K562 (cell line): ENCODE measurements around the gene TAL1. TPM values are rescaled to one million over a fixed set of nuclear protein-coding genes. Genes with fewer than 3 reads are reported as not detected.
A peak's percentile ranks its signal among the peaks of the same experiment; 100 is the strongest.

Experiments
- CHCHD3 ChIP-seq: fragments of 250-450 bp; sonication (Bioruptor Pico); IDR thresholded peaks from 2 replicates; pipeline ENCODE4 v2.1.2; 2022; ENCODE audit warnings: mild to moderate bottlenecking
- MEF2D ChIP-seq: conservative IDR thresholded peaks from 2 replicates; pipeline ENCODE4 v1.6.1; 2016; ENCODE audit warnings: low read depth, missing genetic modification characterization, missing compliant biosample characterization
- NFRKB ChIP-seq: fragments of 450-650 bp; IDR thresholded peaks from 2 replicates; pipeline ENCODE4 v1.6.1; 2016; ENCODE audit warnings: low read depth
- PPARD ChIP-seq: fragments of 250-450 bp; sonication (Bioruptor Pico); IDR thresholded peaks from 2 replicates; pipeline ENCODE4 v1.8.0; 2022; ENCODE audit warnings: inconsistent platforms, mild to moderate bottlenecking, moderate library complexity
- PYGO2 ChIP-seq: fragments of 450-650 bp; IDR thresholded peaks from 2 replicates; pipeline ENCODE4 v1.6.1; 2016; ENCODE audit warnings: mild to moderate bottlenecking, missing genetic modification characterization, moderate library complexity, missing compliant biosample characterization
- SPI1 ChIP-seq: IDR thresholded peaks from 2 replicates; pipeline ENCODE4 v1.6.1; 2011; ENCODE audit warnings: low read depth, low read length, control low read depth, borderline replicate concordance
- polyA plus RNA-seq, 8 experiments: library from polyadenylated mRNA; depleted of rRNA in 4 of 8; stranded (reverse) in 5 of 8; unstranded in 3 of 8; fragments of >200 nt; fragmentation: Nextera tagmentation in 2 of 8; fragmentation: Illumina TruSeq in 1 of 8; extraction: Ambion mirVana in 2 of 8; extraction: Trizol in 1 of 8; gene quantifications; 2 replicates each; pipeline versions ENCODE4 v1.2.1 to v1.2.3, GENCODE V29; 2011 to 2014; ENCODE audit warnings: inconsistent platforms in 1 of 8, missing spikeins in 1 of 8
- total RNA-seq, 7 experiments: library from RNA; depleted of rRNA in 6 of 7; stranded (reverse); fragments of >200 nt in 6 of 7; fragmentation: Illumina TruSeq in 2 of 7; extraction: Trizol in 2 of 7; gene quantifications; 2 replicates each; pipeline versions ENCODE4 v1.2.1 to v1.2.3, GENCODE V29; 2011 to 2021; ENCODE audit warnings: low replicate concordance in 1 of 7
- TF ChIP-seq, protein P1 (sequence below): fragments of 450-650 bp; IDR thresholded peaks from 2 replicates; pipeline ENCODE4 v1.6.1; 2017; ENCODE audit warnings: antibody characterized with exemption, mild to moderate bottlenecking
- TF ChIP-seq, protein P2 (sequence below), 2 experiments: fragments of 250-450 bp in 1 of 2; fragments of 450-650 bp in 1 of 2; sonication (Bioruptor Pico) in 1 of 2; IDR thresholded peaks; 2 replicates each; pipeline versions ENCODE4 v1.6.1 to v1.8.0; 2016 to 2021; ENCODE audit warnings: mild to moderate bottlenecking in 2 of 2, moderate library complexity in 2 of 2, missing compliant biosample characterization in 1 of 2, missing genetic modification characterization in 1 of 2
- TF ChIP-seq, protein P3 (sequence below): sonication (generic); formaldehyde crosslinking; IDR thresholded peaks from 2 replicates; pipeline ENCODE4 v1.8.1; 2023; ENCODE audit warnings: missing genetic modification reagents, mild to moderate bottlenecking, borderline replicate concordance
- TF ChIP-seq, protein P4 (sequence below): fragments of 250-450 bp; sonication (Bioruptor Pico); IDR thresholded peaks from 2 replicates; pipeline ENCODE4 v1.8.0; 2022; ENCODE audit warnings: inconsistent platforms, mild to moderate bottlenecking, moderate library complexity, borderline replicate concordance
- TF ChIP-seq, protein P5 (sequence below): sonication (generic); formaldehyde crosslinking; IDR thresholded peaks from 2 replicates; pipeline ENCODE4 v1.4.0; 2020; ENCODE audit warnings: mild to moderate bottlenecking, missing genetic modification reagents

The TAL1 gene
- total and polyA plus RNA-seq, 9 of the 15 experiments (the other 6 are each of a cell fraction or from before 2014, with no cell fraction given), result 18.5 to 106 (median 59.7) TPM

DNA sequence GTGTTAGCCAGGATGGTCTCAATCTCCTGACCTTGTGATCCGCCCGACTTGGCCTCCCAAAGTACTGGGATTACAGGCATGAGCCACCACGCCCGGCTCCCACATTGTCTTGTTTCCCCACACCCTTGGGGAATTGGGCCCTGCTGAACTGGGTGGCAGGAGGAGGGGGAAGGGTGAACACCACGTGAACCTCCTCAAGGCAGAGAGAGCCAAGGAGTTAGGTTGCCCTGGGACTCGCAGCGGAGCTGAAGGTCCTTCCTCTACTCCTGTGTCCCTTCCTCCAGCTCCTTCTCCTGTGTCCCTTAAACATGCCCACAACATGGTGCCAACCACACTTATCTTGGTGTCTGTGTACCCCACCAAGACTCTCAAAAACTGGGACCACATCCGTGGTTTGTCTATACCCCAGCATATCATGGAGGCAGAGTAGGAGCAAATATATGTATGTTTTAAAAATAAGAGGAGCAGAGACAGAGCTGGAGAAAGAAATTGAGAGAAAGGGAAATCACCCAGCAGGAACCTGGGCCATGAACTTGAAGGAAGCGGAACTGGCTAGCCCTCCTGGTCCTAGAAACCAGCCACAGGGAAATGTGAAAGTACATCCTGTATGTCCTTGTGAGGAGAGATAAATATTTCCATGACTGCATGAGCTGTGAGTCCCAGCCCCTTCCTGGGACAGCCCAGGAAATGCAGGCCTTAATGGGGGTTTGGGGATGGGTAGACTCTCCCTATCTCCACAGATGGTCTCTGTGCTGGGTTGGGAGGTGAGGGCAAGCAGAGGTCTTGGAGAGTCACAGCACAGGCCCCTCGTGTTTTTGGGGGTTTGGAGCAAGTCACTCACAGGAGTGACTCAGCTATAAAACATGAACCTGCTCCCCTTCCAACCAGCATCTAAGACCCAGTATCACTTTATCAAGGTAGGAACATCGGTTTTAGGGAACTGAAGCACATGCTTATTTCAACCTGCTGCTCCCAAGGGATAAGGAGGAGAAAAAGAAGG is 9.4 kb upstream of the TAL1 start (continued):
- TF ChIP-seq, protein P1, sequence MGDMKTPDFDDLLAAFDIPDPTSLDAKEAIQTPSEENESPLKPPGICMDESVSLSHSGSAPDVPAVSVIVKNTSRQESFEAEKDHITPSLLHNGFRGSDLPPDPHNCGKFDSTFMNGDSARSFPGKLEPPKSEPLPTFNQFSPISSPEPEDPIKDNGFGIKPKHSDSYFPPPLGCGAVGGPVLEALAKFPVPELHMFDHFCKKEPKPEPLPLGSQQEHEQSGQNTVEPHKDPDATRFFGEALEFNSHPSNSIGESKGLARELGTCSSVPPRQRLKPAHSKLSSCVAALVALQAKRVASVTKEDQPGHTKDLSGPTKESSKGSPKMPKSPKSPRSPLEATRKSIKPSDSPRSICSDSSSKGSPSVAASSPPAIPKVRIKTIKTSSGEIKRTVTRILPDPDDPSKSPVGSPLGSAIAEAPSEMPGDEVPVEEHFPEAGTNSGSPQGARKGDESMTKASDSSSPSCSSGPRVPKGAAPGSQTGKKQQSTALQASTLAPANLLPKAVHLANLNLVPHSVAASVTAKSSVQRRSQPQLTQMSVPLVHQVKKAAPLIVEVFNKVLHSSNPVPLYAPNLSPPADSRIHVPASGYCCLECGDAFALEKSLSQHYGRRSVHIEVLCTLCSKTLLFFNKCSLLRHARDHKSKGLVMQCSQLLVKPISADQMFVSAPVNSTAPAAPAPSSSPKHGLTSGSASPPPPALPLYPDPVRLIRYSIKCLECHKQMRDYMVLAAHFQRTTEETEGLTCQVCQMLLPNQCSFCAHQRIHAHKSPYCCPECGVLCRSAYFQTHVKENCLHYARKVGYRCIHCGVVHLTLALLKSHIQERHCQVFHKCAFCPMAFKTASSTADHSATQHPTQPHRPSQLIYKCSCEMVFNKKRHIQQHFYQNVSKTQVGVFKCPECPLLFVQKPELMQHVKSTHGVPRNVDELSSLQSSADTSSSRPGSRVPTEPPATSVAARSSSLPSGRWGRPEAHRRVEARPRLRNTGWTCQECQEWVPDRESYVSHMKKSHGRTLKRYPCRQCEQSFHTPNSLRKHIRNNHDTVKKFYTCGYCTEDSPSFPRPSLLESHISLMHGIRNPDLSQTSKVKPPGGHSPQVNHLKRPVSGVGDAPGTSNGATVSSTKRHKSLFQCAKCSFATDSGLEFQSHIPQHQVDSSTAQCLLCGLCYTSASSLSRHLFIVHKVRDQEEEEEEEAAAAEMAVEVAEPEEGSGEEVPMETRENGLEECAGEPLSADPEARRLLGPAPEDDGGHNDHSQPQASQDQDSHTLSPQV, result peak; percentile 87
- TF ChIP-seq, protein P2, sequence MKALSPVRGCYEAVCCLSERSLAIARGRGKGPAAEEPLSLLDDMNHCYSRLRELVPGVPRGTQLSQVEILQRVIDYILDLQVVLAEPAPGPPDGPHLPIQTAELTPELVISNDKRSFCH (CRISPR knock-in tag; IDR thresholded peaks at IDR 0.05), result no peak
- TF ChIP-seq, protein P2 (tag; IDR thresholded peaks at IDR 0.05), result peak; percentile 74
- 0 out of 2 replicates have a peak, but pooled peaks have one; percentile 16 for TF ChIP-seq MEF2D (tag)
- no peak for TF ChIP-seq PPARD (CRISPR knock-in tag)
- TF ChIP-seq, protein P3, sequence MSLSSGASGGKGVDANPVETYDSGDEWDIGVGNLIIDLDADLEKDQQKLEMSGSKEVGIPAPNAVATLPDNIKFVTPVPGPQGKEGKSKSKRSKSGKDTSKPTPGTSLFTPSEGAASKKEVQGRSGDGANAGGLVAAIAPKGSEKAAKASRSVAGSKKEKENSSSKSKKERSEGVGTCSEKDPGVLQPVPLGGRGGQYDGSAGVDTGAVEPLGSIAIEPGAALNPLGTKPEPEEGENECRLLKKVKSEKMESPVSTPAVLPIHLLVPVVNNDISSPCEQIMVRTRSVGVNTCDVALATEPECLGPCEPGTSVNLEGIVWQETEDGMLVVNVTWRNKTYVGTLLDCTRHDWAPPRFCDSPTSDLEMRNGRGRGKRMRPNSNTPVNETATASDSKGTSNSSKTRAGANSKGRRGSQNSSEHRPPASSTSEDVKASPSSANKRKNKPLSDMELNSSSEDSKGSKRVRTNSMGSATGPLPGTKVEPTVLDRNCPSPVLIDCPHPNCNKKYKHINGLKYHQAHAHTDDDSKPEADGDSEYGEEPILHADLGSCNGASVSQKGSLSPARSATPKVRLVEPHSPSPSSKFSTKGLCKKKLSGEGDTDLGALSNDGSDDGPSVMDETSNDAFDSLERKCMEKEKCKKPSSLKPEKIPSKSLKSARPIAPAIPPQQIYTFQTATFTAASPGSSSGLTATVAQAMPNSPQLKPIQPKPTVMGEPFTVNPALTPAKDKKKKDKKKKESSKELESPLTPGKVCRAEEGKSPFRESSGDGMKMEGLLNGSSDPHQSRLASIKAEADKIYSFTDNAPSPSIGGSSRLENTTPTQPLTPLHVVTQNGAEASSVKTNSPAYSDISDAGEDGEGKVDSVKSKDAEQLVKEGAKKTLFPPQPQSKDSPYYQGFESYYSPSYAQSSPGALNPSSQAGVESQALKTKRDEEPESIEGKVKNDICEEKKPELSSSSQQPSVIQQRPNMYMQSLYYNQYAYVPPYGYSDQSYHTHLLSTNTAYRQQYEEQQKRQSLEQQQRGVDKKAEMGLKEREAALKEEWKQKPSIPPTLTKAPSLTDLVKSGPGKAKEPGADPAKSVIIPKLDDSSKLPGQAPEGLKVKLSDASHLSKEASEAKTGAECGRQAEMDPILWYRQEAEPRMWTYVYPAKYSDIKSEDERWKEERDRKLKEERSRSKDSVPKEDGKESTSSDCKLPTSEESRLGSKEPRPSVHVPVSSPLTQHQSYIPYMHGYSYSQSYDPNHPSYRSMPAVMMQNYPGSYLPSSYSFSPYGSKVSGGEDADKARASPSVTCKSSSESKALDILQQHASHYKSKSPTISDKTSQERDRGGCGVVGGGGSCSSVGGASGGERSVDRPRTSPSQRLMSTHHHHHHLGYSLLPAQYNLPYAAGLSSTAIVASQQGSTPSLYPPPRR, result no peak
- TF ChIP-seq NFRKB, result 0 out of 2 replicates have a peak, but pooled peaks have one; percentile 69
- TF ChIP-seq, protein P4, sequence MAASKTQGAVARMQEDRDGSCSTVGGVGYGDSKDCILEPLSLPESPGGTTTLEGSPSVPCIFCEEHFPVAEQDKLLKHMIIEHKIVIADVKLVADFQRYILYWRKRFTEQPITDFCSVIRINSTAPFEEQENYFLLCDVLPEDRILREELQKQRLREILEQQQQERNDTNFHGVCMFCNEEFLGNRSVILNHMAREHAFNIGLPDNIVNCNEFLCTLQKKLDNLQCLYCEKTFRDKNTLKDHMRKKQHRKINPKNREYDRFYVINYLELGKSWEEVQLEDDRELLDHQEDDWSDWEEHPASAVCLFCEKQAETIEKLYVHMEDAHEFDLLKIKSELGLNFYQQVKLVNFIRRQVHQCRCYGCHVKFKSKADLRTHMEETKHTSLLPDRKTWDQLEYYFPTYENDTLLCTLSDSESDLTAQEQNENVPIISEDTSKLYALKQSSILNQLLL (CRISPR knock-in tag), result no peak
- no peak for TF ChIP-seq PYGO2 (tag)
- TF ChIP-seq, protein P5, sequence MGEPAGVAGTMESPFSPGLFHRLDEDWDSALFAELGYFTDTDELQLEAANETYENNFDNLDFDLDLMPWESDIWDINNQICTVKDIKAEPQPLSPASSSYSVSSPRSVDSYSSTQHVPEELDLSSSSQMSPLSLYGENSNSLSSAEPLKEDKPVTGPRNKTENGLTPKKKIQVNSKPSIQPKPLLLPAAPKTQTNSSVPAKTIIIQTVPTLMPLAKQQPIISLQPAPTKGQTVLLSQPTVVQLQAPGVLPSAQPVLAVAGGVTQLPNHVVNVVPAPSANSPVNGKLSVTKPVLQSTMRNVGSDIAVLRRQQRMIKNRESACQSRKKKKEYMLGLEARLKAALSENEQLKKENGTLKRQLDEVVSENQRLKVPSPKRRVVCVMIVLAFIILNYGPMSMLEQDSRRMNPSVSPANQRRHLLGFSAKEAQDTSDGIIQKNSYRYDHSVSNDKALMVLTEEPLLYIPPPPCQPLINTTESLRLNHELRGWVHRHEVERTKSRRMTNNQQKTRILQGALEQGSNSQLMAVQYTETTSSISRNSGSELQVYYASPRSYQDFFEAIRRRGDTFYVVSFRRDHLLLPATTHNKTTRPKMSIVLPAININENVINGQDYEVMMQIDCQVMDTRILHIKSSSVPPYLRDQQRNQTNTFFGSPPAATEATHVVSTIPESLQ (CRISPR knock-in tag), result 0 out of 2 replicates have a peak, but pooled peaks have one; percentile 66
- TF ChIP-seq CHCHD3 (CRISPR knock-in tag), result no peak
- TF ChIP-seq SPI1, result peak; percentile 82; the same call in 1 of the 2 replicates
